Esophagus muscularis mucosa (tissue), 3 donors: ENCODE results near the gene KCP.

Experiments
- POLR2A ChIP-seq: fragments of 450-650 bp; IDR thresholded peaks from one replicate; pipeline ENCODE4 v1.6.1; 2017; ENCODE audit warnings: antibody characterized with exemption, moderate library complexity, mild to moderate bottlenecking, low read depth
- TF ChIP-seq, protein P1 (sequence below), 3 experiments: fragments of 200-600 bp in 2 of 3; fragments of 450-650 bp in 1 of 3; sonication (generic) in 2 of 3; IDR thresholded peaks; one replicate each; pipeline ENCODE4 v1.5.1; 2017 to 2019; ENCODE audit warnings: antibody characterized with exemption in 3 of 3, mild to moderate bottlenecking in 2 of 3, moderate library complexity in 1 of 3

DNA sequence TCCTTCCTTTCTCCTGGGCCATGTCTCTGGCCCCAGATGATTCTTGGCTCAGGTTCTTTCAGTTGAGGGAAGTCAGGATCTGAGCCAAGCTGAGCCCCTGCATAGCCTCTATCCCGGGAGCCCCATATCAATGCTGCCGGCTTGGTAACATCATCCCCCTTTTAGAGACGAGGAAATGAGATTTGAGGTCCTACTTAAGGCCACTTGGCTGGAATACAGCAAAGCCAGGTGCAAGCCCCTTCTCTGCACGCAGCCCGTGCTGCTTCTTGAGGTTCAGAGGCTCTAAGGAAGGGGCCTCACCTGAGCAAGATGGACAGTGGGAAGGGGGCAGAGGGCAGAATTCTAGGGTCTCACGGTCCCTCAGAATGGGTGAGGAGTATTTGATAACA lies 24.8 kb upstream of the KCP start:
- no peak for TF ChIP-seq POLR2A
- TF ChIP-seq, protein P1, sequence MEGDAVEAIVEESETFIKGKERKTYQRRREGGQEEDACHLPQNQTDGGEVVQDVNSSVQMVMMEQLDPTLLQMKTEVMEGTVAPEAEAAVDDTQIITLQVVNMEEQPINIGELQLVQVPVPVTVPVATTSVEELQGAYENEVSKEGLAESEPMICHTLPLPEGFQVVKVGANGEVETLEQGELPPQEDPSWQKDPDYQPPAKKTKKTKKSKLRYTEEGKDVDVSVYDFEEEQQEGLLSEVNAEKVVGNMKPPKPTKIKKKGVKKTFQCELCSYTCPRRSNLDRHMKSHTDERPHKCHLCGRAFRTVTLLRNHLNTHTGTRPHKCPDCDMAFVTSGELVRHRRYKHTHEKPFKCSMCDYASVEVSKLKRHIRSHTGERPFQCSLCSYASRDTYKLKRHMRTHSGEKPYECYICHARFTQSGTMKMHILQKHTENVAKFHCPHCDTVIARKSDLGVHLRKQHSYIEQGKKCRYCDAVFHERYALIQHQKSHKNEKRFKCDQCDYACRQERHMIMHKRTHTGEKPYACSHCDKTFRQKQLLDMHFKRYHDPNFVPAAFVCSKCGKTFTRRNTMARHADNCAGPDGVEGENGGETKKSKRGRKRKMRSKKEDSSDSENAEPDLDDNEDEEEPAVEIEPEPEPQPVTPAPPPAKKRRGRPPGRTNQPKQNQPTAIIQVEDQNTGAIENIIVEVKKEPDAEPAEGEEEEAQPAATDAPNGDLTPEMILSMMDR (IDR thresholded peaks at IDR 0.05) = no peak
